ENCODE measurements around the gene GID4. TPM values are rescaled to one million over a fixed set of nuclear protein-coding genes. Genes with fewer than 3 reads are reported as not detected.

GID4 gene
- total RNA-seq, 2 experiments from 2014 or later: 3.4 to 3.7 TPM

GRCh38 chr17:18002171-18002570, 37.0 kb upstream of the GID4 start:
- H3K27ac ChIP-seq (ENCODE audit: low read depth in 1 of 2, low read length in 2 of 2): no peak overlapping the region

GRCh38 chr17:18004345-18004744, 34.9 kb upstream of the GID4 start:
- Histone ChIP-seq H3K4me1 (ENCODE audit: insufficient read depth, low read length) (no peaks in the 10 kb centered on the region), H3K27ac (ENCODE audit: low read depth in 1 of 2, low read length in 2 of 2) (no peak overlapping the region), H3K9me3 (ENCODE audit: control insufficient read depth in 1 of 2, insufficient read depth in 1 of 2, low read length in 2 of 2) (no peaks in the 10 kb centered on the region), H3K4me3 (ENCODE audit: low read length) (no peak overlapping the region), H3K36me3 (ENCODE audit: insufficient read depth, low read length) (peaks cover 6% of the 10 kb centered on the region), H3K27me3 (ENCODE audit: control insufficient read depth in 1 of 2, insufficient read depth in 2 of 2, low read length in 2 of 2) (no peaks in the 10 kb centered on the region)
- ChIA-PET POLR2A (no interaction called here), CTCF (no interaction called here)
- Mint-ChIP-seq H3K27me3 (no peaks in the 10 kb centered on the region), H3K36me3 (ENCODE audit: low read depth) (peaks cover 12% of the 10 kb centered on the region), H3K9me3 (no peaks in the 10 kb centered on the region), H3K4me1 (ENCODE audit: low read depth) (no peaks in the 10 kb centered on the region), H3K4me3 (no peak overlapping the region), H3K27ac (no peak overlapping the region)
- ATAC-seq (ENCODE audit: poor library complexity) (no peak), DNase-seq (no peak)
- TF ChIP-seq CTCF (IDR thresholded peaks at IDR 0.05): no peak
- intact Hi-C loops (cut with DNase I, micrococcal nuclease): no loop called here

More at GRCh38 chr17:18002171-18002570, 37.0 kb upstream of the GID4 start:
- intact Hi-C loops (cut with DNase I, micrococcal nuclease): no loop called here
- Mint-ChIP-seq H3K36me3 (ENCODE audit: low read depth) (peaks cover 6% of the 10 kb centered on the region), H3K4me1 (ENCODE audit: low read depth) (no peaks in the 10 kb centered on the region), H3K27me3 (no peaks in the 10 kb centered on the region), H3K27ac (no peak overlapping the region), H3K4me3 (no peak overlapping the region), H3K9me3 (no peaks in the 10 kb centered on the region)
- no peaks in the 10 kb centered on the region for H3K27me3 ChIP-seq (ENCODE audit: control insufficient read depth in 1 of 2, insufficient read depth in 2 of 2, low read length in 2 of 2)
- DNase-seq (no peak), ATAC-seq (ENCODE audit: poor library complexity) (no peak)
- H3K9me3 ChIP-seq (ENCODE audit: control insufficient read depth in 1 of 2, insufficient read depth in 1 of 2, low read length in 2 of 2): no peaks in the 10 kb centered on the region
- TF ChIP-seq CTCF (IDR thresholded peaks at IDR 0.05): no peak
- H3K4me1 ChIP-seq (ENCODE audit: insufficient read depth, low read length): no peaks in the 10 kb centered on the region
- POLR2A ChIA-PET: no interaction called here
- H3K36me3 ChIP-seq (ENCODE audit: insufficient read depth, low read length): peaks cover 3% of the 10 kb centered on the region
- CTCF ChIA-PET: no interaction called here
- no peak overlapping the region for H3K4me3 ChIP-seq (ENCODE audit: low read length)

GRCh38 chr17:18004884-18005305, 34.3 kb upstream of the GID4 start:
- Mint-ChIP-seq H3K4me1 (ENCODE audit: low read depth) (no peaks in the 10 kb centered on the region), H3K9me3 (no peaks in the 10 kb centered on the region), H3K27me3 (no peaks in the 10 kb centered on the region), H3K27ac (no peak overlapping the region), H3K4me3 (no peak overlapping the region), H3K36me3 (ENCODE audit: low read depth) (peaks cover 17% of the 10 kb centered on the region)
- H3K27ac ChIP-seq (ENCODE audit: low read depth in 1 of 2, low read length in 2 of 2): no peak overlapping the region
- no peak for DNase-seq
- POLR2A ChIA-PET: no interaction called here
- intact Hi-C loops (cut with DNase I, micrococcal nuclease): no loop called here
- peaks cover 8% of the 10 kb centered on the region for H3K36me3 ChIP-seq (ENCODE audit: insufficient read depth, low read length)
- no peaks in the 10 kb centered on the region for H3K27me3 ChIP-seq (ENCODE audit: control insufficient read depth in 1 of 2, insufficient read depth in 2 of 2, low read length in 2 of 2)
- H3K4me1 ChIP-seq (ENCODE audit: insufficient read depth, low read length): no peaks in the 10 kb centered on the region
- ATAC-seq (ENCODE audit: poor library complexity): no peak
- H3K9me3 ChIP-seq (ENCODE audit: control insufficient read depth in 1 of 2, insufficient read depth in 1 of 2, low read length in 2 of 2): no peaks in the 10 kb centered on the region
- CTCF ChIA-PET: no interaction called here
- H3K4me3 ChIP-seq (ENCODE audit: low read length): no peak overlapping the region
- no peak for TF ChIP-seq CTCF (IDR thresholded peaks at IDR 0.05)

Measured in CD4-positive, alpha-beta T cell (primary cell).